Sigmoid colon (tissue), 7 donors: Measurements from ENCODE around the gene BRF1. TPM values are rescaled to one million over a fixed set of nuclear protein-coding genes. Genes with fewer than 3 reads are reported as not detected.

Experiments used
- DNase-seq: peaks from one replicate; pipeline ENCODE4 v3.0.0-alpha.2; 2019
- H3K27ac ChIP-seq, 4 donors: fragments of 200-600 bp; sonication (generic); one replicate each; pipeline ENCODE4 v1.5.1; 2016 to 2019; ENCODE audit warnings: mild to moderate bottlenecking in 1 of 4
- H3K27me3 ChIP-seq, 3 donors: fragments of 200-600 bp; sonication (generic); one replicate each; pipeline ENCODE4 v1.5.1; 2019; ENCODE audit warnings: mild to moderate bottlenecking in 1 of 3
- H3K36me3 ChIP-seq, 4 donors: fragments of 200-600 bp; sonication (generic); one replicate each; pipeline ENCODE4 v1.5.1; 2016 to 2019
- H3K4me1 ChIP-seq, 4 donors: fragments of 200-600 bp; sonication (generic); one replicate each; pipeline ENCODE4 v1.5.1; 2017 to 2019
- H3K4me3 ChIP-seq, 4 donors: fragments of 200-600 bp; sonication (generic); one replicate each; pipeline ENCODE4 v1.5.1; 2017 to 2019; ENCODE audit warnings: mild to moderate bottlenecking in 2 of 4, moderate library complexity in 1 of 4
- H3K9me3 ChIP-seq, 4 donors: fragments of 200-600 bp in 3 of 4; sonication (generic) in 3 of 4; one replicate each; pipeline versions ENCODE4 v1.5.1 to v1.6.1; 2013 to 2019
- EP300 ChIP-seq, 4 donors: sonication (generic); formaldehyde crosslinking; IDR thresholded peaks; one replicate each; pipeline ENCODE4 v1.6.1; 2017; ENCODE audit warnings: antibody characterized with exemption in 4 of 4
- POLR2A ChIP-seq, 2 donors: fragments of 450-650 bp; IDR thresholded peaks; one replicate each; pipeline ENCODE4 v1.6.1; 2016; ENCODE audit warnings: antibody characterized with exemption in 2 of 2, mild to moderate bottlenecking in 2 of 2, moderate library complexity in 2 of 2
- POLR2AphosphoS5 ChIP-seq, 4 donors: sonication (generic); formaldehyde crosslinking; IDR thresholded peaks; one replicate each; pipeline ENCODE4 v1.6.1; 2017; ENCODE audit warnings: antibody characterized with exemption in 4 of 4
- WGBS, 2 donors: extraction: QIAGEN DNeasy Blood & Tissue Kit; methylation state at CpG; one replicate each; pipeline ENCODE4 v1.1.7; 2013; 5-methylcytosine and 5-hydroxymethylcytosine counted together
- intact Hi-C: fragments of 100-400 bp; cut with DNase I; formaldehyde crosslinking; loops from one replicate; pipeline ENCODE4 v1.15.1; 2023
- polyA plus RNA-seq, 3 donors: library from polyadenylated mRNA; stranded (reverse); fragments of 200-250 nt; gene quantifications; one replicate each; pipeline ENCODE4 v1.2.3, GENCODE V29; 2013
- total RNA-seq, 4 donors: library from RNA; depleted of rRNA; stranded (reverse); fragments of >200 nt; gene quantifications; one replicate each; pipeline ENCODE4 v1.1.0, GENCODE V29; 2016
- TF ChIP-seq, protein P1 (sequence below), 4 experiments: fragments of 450-650 bp in 3 of 4; fragments of 200-600 bp in 1 of 4; IDR thresholded peaks; one replicate each; pipeline ENCODE4 v1.5.1; 2016 to 2019; ENCODE audit warnings: antibody characterized with exemption in 4 of 4, mild to moderate bottlenecking in 3 of 4, moderate library complexity in 2 of 4
- donor health status: healthy with polysubstance abuse.
- donor health status: Bipolar disorder and iron deficiency.
- donor health status: healthy.

BRF1 gene
- total and polyA plus RNA-seq, 7 donors, result 9.0 to 39.2 (median 23.7) TPM

DNA sequence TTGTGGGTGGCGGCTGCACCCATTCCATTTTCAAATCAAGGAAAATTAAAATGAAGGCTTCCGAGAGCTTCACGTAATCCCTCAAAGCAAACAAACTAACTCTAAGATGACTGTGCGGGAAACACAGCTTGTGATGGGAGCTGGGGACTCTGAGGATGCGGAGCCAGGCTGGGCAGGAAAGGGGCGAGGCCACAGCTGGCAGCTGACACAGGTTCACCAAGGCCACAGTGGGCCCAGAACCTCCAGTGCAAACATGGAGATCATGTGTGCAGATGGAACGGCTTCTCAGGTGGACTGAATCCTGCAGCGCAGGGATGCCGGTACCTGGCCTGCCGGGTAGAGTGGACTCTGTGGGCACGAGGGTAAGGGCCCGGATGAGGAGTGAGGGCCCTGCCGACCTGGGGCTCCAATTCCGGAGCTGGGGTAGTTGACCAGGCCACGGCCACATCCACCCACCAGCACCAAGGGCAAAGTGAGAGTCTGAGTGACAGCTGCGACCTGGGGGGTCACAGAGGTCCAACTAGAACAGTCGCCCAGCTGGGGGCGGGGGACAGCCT, 71.6 kb downstream of the BRF1 start:
- Histone ChIP-seq H3K27me3 (no peaks in the 10 kb centered on the region), H3K27ac (no peak overlapping the region), H3K36me3 (peaks cover 0 to 30% (median 6%) of the 10 kb centered on the region in 4 donors), H3K4me1 (no peaks in the 10 kb centered on the region), H3K4me3 (no peak overlapping the region), H3K9me3 (no peaks in the 10 kb centered on the region)
- no peak for TF ChIP-seq EP300 (IDR thresholded peaks at IDR 0.05)
- no peak for TF ChIP-seq POLR2A (IDR thresholded peaks at IDR 0.05)
- TF ChIP-seq POLR2AphosphoS5 (IDR thresholded peaks at IDR 0.05), result no peak
- TF ChIP-seq, protein P1, sequence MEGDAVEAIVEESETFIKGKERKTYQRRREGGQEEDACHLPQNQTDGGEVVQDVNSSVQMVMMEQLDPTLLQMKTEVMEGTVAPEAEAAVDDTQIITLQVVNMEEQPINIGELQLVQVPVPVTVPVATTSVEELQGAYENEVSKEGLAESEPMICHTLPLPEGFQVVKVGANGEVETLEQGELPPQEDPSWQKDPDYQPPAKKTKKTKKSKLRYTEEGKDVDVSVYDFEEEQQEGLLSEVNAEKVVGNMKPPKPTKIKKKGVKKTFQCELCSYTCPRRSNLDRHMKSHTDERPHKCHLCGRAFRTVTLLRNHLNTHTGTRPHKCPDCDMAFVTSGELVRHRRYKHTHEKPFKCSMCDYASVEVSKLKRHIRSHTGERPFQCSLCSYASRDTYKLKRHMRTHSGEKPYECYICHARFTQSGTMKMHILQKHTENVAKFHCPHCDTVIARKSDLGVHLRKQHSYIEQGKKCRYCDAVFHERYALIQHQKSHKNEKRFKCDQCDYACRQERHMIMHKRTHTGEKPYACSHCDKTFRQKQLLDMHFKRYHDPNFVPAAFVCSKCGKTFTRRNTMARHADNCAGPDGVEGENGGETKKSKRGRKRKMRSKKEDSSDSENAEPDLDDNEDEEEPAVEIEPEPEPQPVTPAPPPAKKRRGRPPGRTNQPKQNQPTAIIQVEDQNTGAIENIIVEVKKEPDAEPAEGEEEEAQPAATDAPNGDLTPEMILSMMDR (IDR thresholded peaks at IDR 0.05), result no peak
- intact Hi-C loops, result no loop called here
- 91 to 94% methylated on average over 18 of the region's 18 CpGs for WGBS, 2 donors
- no peak for DNase-seq

DNA sequence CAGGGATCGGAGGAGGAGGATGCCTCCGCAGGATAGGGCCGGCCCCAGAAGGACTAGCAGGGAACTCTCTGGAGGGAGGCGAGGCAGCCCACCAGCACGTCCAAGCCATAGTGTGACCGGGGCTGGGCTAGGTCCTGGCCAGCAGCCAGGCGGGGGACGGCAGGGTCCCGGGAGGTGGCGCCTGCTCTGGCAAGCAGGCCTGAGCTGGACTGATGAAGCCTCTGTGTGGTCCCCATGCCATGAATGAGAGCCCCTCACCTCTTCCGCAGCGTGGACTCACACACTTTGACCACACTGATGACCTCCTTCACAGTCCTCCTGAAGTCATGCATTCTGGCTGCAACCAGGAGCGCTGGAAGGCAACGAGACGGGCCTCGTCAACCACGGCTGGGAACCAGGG, 72.2 kb downstream of the BRF1 start:
- no peak for TF ChIP-seq POLR2A (IDR thresholded peaks at IDR 0.05)
- TF ChIP-seq, protein P1 (IDR thresholded peaks at IDR 0.05), result no peak
- no peak for TF ChIP-seq POLR2AphosphoS5 (IDR thresholded peaks at IDR 0.05)
- TF ChIP-seq EP300 (IDR thresholded peaks at IDR 0.05), result no peak
- Histone ChIP-seq H3K27me3 (no peaks in the 10 kb centered on the region), H3K4me1 (no peaks in the 10 kb centered on the region), H3K9me3 (no peaks in the 10 kb centered on the region), H3K36me3 (peaks cover 0 to 36% (median 6%) of the 10 kb centered on the region in 4 donors), H3K27ac (no peak overlapping the region), H3K4me3 (no peak overlapping the region)
- WGBS, 2 donors, result 88 to 90% methylated on average over 17 of the region's 17 CpGs
- intact Hi-C loops, result no loop called here
- DNase-seq, result no peak

DNA sequence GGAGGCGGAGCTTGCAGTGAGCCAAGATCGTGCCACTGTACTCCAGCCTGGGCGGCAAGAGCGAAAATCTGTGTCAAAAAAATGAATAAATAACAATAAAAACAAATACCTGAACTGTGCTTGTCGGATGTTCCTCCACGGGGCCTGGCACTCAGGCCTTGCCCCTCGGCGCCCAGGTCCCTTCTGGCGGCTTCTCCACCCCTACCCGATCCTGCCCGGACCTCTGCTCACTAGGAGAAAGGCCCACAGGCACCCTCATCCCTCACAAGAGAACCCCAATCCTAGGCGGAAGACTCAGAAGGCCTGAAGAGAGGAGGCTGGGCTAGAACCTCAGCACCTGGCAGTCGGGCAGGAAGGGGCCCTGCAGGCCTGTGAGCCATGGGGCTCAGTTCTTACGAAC, 73.5 kb downstream of the BRF1 start:
- peaks cover 0 to 43% (median 6%) of the 10 kb centered on the region in 4 donors for H3K36me3 ChIP-seq
- intact Hi-C loops, result no loop called here
- H3K4me3 ChIP-seq, result no peak overlapping the region
- H3K27me3 ChIP-seq, result no peaks in the 10 kb centered on the region
- TF ChIP-seq POLR2A (IDR thresholded peaks at IDR 0.05) (no peak), EP300 (IDR thresholded peaks at IDR 0.05) (no peak), POLR2AphosphoS5 (IDR thresholded peaks at IDR 0.05) (no peak)
- TF ChIP-seq, protein P1 (IDR thresholded peaks at IDR 0.05), result no peak
- no peaks in the 10 kb centered on the region for H3K9me3 ChIP-seq
- WGBS, 2 donors, result 96 to 97% methylated on average over 14 of the region's 14 CpGs
- H3K4me1 ChIP-seq, result no peaks in the 10 kb centered on the region
- no peak overlapping the region for H3K27ac ChIP-seq
- no peak for DNase-seq

DNA sequence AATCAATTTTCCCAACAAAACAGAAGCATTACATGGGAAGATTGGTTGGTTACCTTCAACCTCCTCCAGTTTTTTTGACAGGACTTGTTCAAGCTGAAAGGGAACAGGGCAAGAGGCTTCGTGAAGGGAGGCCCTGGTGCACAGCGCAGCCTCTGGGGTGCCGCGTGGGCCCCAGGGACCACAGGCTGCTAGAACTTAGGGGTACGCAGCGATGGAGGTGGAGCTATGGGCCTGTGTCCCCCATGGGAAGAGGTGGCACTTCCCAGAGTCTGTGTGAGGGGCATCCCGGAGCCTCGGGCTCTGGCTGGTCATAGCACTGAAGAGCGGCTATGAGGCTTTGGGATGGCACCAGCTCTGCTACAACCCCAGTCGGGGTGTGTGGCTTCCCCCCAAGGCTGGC, 74.6 kb downstream of the BRF1 start:
- Histone ChIP-seq H3K27me3 (no peaks in the 10 kb centered on the region), H3K4me1 (peaks cover 0 to 3% (median 1%) of the 10 kb centered on the region in 4 donors), H3K4me3 (no peak overlapping the region), H3K36me3 (peaks cover 0 to 49% (median 13%) of the 10 kb centered on the region in 4 donors), H3K27ac (no peak overlapping the region), H3K9me3 (no peaks in the 10 kb centered on the region)
- TF ChIP-seq POLR2A (IDR thresholded peaks at IDR 0.05), result no peak
- 92 to 98% methylated on average over 10 of the region's 10 CpGs for WGBS, 2 donors
- intact Hi-C loops, result no loop called here
- DNase-seq, result no peak

DNA sequence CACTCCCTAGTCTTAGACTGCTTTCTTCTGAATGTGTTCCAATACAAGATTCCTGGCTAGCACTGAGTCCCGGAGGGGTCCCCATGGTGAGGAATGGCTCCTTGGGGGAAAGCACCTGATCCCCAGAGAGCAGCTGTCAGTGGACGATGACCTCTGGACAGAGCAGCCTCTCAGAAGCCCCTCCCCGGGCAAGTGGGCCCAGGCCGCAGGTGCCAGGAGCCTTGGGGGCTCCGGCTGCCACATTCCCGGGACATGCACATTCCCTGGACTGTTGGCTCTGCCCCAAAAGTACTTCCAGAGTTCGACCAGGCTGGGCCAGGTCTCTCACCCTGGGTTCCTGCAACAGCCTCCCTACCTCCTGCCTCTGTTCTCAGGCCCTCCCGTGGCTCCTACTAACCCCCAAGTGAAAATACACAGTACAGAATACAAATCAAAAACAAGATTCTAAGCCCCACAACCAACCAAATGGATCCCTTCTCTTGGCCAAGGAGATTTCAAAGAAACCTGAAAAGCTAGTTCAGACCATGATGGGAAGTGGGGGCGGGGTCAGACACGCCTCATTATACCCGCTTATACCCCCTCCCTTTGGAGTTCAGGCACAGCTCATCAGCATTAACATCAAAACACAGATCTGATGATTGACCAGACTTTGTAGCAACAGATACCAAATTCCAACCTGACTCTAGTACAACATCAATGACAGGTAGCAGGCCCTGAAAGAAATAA, 75.8 kb downstream of the BRF1 start:
- H3K9me3 ChIP-seq, result no peaks in the 10 kb centered on the region
- intact Hi-C loops, result no loop called here
- 83 to 90% methylated on average over 11 of the region's 11 CpGs for WGBS, 2 donors
- no peak for DNase-seq
- peaks cover 0 to 58% (median 15%) of the 10 kb centered on the region in 4 donors for H3K36me3 ChIP-seq
- H3K4me3 ChIP-seq, result no peak overlapping the region
- H3K4me1 ChIP-seq, result peaks cover 0 to 15% (median 10%) of the 10 kb centered on the region in 4 donors
- no peak overlapping the region for H3K27ac ChIP-seq
- no peaks in the 10 kb centered on the region for H3K27me3 ChIP-seq
- no peak for TF ChIP-seq EP300 (IDR thresholded peaks at IDR 0.05)
- TF ChIP-seq, protein P1 (IDR thresholded peaks at IDR 0.05), result no peak
- no peak for TF ChIP-seq POLR2AphosphoS5 (IDR thresholded peaks at IDR 0.05)
- no peak for TF ChIP-seq POLR2A (IDR thresholded peaks at IDR 0.05)
